GM12891 (cell line): Measurements from ENCODE around the gene APBA3.

Experiments
- PAX5 ChIP-seq: IDR thresholded peaks from 2 replicates; pipeline ENCODE4 v1.6.1; 2011; ENCODE audit warnings: low read length, moderate library complexity, mild to moderate bottlenecking; ENCODE audit not compliant: insufficient read depth, severe bottlenecking
- POLR2A ChIP-seq: IDR thresholded peaks from 2 replicates; pipeline ENCODE4 v1.6.1; 2011; ENCODE audit warnings: low read depth, low read length, control low read depth
- POLR2AphosphoS5 ChIP-seq: IDR thresholded peaks from 2 replicates; pipeline ENCODE4 v1.6.1; 2011; ENCODE audit warnings: low read depth, low read length, control low read depth
- SPI1 ChIP-seq: IDR thresholded peaks from 2 replicates; pipeline ENCODE4 v1.6.1; 2011; ENCODE audit warnings: low read depth, low read length, control low read depth
- TAF1 ChIP-seq: IDR thresholded peaks from 2 replicates; pipeline ENCODE4 v1.6.1; 2011; ENCODE audit warnings: low read depth, low read length, control low read depth

DNA sequence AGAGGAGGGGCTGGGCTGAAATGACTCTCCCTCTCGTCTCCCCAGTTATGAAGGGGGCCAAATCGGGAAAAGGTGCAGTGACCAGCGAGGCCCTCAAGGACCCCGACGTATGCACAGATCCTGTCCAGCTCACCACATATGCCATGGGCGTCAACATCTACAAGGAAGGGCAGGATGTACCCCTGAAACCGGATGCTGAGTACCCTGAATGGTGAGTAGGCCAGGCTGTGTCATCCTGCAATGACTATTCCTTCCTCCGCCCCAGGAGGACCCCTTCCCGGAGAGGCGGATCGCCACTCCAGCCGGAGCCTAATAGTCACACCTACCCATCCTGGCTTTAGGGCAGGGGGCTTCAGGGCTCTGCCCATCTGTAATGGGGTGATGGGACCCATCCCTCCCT lies 3.6 kb upstream of the APBA3 start:
- TF ChIP-seq POLR2A = no peak
- no peak for TF ChIP-seq TAF1
- TF ChIP-seq SPI1 = no peak
- no peak for TF ChIP-seq POLR2AphosphoS5
- no peak for TF ChIP-seq PAX5
